Neutrophil (primary cell): ENCODE data around the gene SULT1E1.

ENCODE experiments used
- H3K27ac ChIP-seq: fragments of 200-600 bp; sonication (generic); 2 replicates; pipeline ENCODE4 v1.5.1; 2016; ENCODE audit warnings: mild to moderate bottlenecking, moderate library complexity
- H3K27me3 ChIP-seq: fragments of 200-600 bp; sonication (generic); 2 replicates; pipeline ENCODE4 v1.6.0; 2016; ENCODE audit warnings: mild to moderate bottlenecking
- H3K36me3 ChIP-seq: fragments of 200-600 bp; sonication (generic); 2 replicates; pipeline ENCODE4 v1.5.1; 2017
- H3K4me1 ChIP-seq, 2 experiments: fragments of 200-600 bp in 1 of 2; sonication (generic) in 1 of 2; 1 replicate in 1 of 2; 2 replicates in 1 of 2; pipeline versions ENCODE4 v1.5.1 to v1.6.1; 2013 to 2016; ENCODE audit warnings: low read depth in 1 of 2, low read length in 1 of 2, mild to moderate bottlenecking in 1 of 2, moderate library complexity in 1 of 2; ENCODE audit not compliant: control insufficient read depth in 1 of 2, insufficient read depth in 1 of 2
- H3K4me3 ChIP-seq, 2 experiments: fragments of 200-600 bp in 1 of 2; sonication (generic) in 1 of 2; 1 replicate in 1 of 2; 2 replicates in 1 of 2; pipeline ENCODE4 v1.5.1; 2013 to 2016; ENCODE audit warnings: low read depth in 1 of 2, low read length in 1 of 2, mild to moderate bottlenecking in 1 of 2, moderate library complexity in 1 of 2
- H3K9me3 ChIP-seq: fragments of 200-600 bp; sonication (generic); 2 replicates; pipeline ENCODE4 v1.5.1; 2016
- CTCF ChIP-seq: fragments of 200-600 bp; sonication (generic); IDR thresholded peaks from 2 replicates; pipeline ENCODE4 v1.5.1; 2016; ENCODE audit warnings: antibody characterized with exemption

Gene SULT1E1

DNA sequence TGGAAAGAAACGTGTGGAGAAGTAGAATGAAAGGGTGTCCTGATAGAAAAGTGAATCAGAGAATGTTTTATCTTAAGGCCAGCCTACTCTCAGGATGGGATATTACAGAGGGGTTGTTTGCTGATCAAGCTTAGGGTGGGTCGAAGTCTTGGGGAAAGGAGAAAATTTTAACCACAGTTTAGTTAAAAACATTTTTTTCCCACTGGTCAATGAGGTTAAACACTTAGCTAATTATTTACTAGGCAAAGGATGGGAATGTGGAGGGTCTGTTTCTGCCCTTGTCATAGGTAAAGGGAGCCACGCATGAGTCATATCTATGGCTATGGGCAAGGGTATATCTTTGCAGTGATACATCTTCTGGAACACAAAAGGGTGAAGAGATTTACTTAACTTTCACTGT, 16.1 kb upstream of the SULT1E1 start:
- TF ChIP-seq CTCF = no peak
- no peaks in the 10 kb centered on the region for H3K9me3 ChIP-seq
- H3K4me3 ChIP-seq = no peak overlapping the region
- H3K27ac ChIP-seq = no peak overlapping the region
- H3K36me3 ChIP-seq = no peaks in the 10 kb centered on the region
- no peaks in the 10 kb centered on the region for H3K27me3 ChIP-seq
- H3K4me1 ChIP-seq = no peaks in the 10 kb centered on the region

DNA sequence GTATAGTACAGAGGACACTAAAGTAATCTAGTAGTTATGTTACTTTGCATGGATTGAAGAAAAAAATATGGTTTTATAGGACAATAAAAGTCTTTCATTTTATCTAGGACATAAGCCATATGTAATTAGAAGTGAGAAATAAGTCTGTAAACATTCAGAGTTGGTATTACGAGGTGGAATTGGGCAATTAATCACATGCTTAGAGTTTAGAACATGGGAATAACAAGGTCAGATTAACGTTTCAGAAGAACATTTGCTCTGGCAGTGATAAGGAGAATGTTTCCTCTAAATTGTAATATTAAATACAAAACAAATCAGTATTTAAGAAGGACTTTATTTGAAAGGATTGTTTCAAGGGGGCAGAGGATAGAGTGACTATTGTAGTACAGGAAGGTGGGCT, 15.6 kb upstream of the SULT1E1 start:
- H3K27me3 ChIP-seq = no peaks in the 10 kb centered on the region
- no peak for TF ChIP-seq CTCF
- no peaks in the 10 kb centered on the region for H3K9me3 ChIP-seq
- H3K27ac ChIP-seq = no peak overlapping the region
- no peaks in the 10 kb centered on the region for H3K4me1 ChIP-seq
- no peak overlapping the region for H3K4me3 ChIP-seq
- no peaks in the 10 kb centered on the region for H3K36me3 ChIP-seq

DNA sequence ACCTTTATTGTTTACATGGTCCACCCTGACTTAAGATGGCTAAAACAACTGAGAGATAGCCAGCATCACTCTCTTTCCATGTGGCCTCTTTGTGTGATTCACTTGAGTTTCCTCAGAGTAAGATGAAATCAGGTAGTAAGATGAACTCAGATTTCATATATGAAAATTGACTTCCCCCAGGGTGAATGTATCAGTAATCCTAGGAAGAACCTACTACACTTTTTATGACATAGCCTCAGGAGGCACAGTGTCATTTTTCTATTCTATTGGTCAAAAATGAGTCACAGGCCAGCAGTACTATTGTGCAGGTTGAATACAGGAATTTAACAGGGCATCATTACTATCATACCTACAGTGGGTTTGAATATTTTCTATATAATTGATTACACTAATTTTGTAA, 14.6 kb upstream of the SULT1E1 start:
- Histone ChIP-seq H3K9me3 (no peaks in the 10 kb centered on the region), H3K36me3 (no peaks in the 10 kb centered on the region), H3K4me1 (no peaks in the 10 kb centered on the region), H3K27me3 (no peaks in the 10 kb centered on the region), H3K27ac (no peak overlapping the region), H3K4me3 (no peak overlapping the region)
- TF ChIP-seq CTCF = no peak

DNA sequence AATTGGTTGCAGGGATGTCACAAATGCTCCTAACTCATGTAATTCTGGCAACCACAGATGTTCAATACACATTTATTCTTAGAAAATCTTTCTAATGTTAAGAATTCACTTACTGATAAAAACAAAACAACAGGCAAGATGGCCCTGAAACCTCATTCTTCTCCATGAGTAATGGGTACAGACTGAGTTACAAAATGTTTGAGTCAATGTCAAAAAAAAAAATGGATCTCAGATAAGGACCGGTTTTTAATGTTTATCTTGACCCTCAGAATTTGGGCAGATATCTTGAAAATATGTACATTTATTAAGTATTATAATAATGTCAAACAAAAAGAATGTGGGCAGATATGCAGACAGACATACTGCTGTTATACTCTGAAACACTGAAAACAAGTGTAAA, 1.8 kb upstream of the SULT1E1 start:
- Histone ChIP-seq H3K4me1 (peaks cover 5 to 7% of the 10 kb centered on the region in 2 experiments), H3K36me3 (no peaks in the 10 kb centered on the region), H3K27ac (no peak overlapping the region), H3K4me3 (no peak overlapping the region), H3K27me3 (no peaks in the 10 kb centered on the region), H3K9me3 (no peaks in the 10 kb centered on the region)
- no peak for TF ChIP-seq CTCF

GRCh38 chr4:69860521-69861298, 765 bp upstream of the SULT1E1 start:
- Histone ChIP-seq H3K27ac (no peak overlapping the region), H3K4me1 (no peaks in the 10 kb centered on the region), H3K36me3 (no peaks in the 10 kb centered on the region)

More at GRCh38 chr4:69860521-69861298, 765 bp upstream of the SULT1E1 start:
- no peak for TF ChIP-seq CTCF
- no peaks in the 10 kb centered on the region for H3K9me3 ChIP-seq
- H3K27me3 ChIP-seq = no peaks in the 10 kb centered on the region
- H3K4me3 ChIP-seq = no peak overlapping the region
